GM18909 (cell line): ENCODE measurements around the gene TTC23L.

Source experiments
- ATAC-seq: cut with Tn5 transposase; IDR thresholded peaks from one replicate; pipeline ENCODE4 v1.9.1; 2021; ENCODE audit warnings: mild to moderate bottlenecking; ENCODE audit not compliant: unreplicated experiment, poor library complexity

Gene TTC23L

GRCh38 chr5:34866989-34867471 is 28.1 kb downstream of the TTC23L start:
- no peak for ATAC-seq

GRCh38 chr5:34867660-34868059 is 28.7 kb downstream of the TTC23L start:
- no peak for ATAC-seq

GRCh38 chr5:34868791-34869190 is 29.8 kb downstream of the TTC23L start:
- no peak for ATAC-seq

- ATAC-seq = no peak
These were observed 30.3 kb downstream of the TTC23L start for GRCh38 chr5:34869256-34869655.

DNA sequence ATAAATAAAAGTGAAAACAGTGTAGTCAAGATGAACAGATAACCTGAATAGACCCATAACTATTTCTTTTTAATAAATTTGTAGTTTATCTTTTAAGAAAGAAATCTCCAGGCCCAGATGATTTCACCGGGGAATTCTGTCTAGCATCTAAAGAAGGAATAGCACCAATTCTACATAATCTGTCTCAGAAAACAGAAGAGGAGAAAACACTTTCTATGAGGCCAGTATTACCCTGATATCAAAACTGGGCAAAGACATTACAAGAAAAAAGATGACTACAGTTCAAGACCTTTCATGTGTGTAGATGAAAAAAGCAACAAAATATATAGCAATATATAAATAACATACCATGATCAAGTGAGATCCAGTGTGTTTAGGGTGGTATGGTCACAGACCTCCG is 31.4 kb downstream of the TTC23L start:
- ATAC-seq = no peak

GRCh38 chr5:34876275-34876674 is 37.3 kb downstream of the TTC23L start:
- ATAC-seq = no peak

DNA sequence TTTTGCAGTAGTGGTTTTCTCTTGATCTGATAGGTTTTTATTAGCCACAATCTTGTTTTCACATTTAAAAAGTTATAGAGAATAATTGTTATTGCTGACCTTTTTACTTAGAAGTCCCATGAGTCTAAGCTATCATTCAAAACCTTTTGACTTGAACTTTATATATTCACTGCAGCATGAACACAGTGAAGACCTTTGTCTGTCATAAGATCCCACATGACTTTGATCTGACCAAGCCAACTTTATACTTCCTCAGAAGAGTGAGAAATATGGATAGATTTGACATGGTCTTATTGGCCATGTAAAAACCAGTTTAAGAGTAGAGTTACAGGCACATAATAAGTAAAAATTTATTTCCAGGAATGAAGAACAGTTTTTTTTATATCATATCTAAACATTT is 42.3 kb downstream of the TTC23L start:
- no peak for ATAC-seq

- ATAC-seq = no peak
These were observed 47.6 kb downstream of the TTC23L start for GRCh38 chr5:34886392-34887119.

- no peak for ATAC-seq
These were observed 50.4 kb downstream of the TTC23L start for GRCh38 chr5:34889394-34889793.

GRCh38 chr5:34891981-34892380 is 53.0 kb downstream of the TTC23L start:
- no peak for ATAC-seq

- ATAC-seq = no peak
These were observed 53.5 kb downstream of the TTC23L start for GRCh38 chr5:34892414-34892813.

GRCh38 chr5:34894716-34895115 is 55.8 kb downstream of the TTC23L start:
- ATAC-seq = no peak

DNA sequence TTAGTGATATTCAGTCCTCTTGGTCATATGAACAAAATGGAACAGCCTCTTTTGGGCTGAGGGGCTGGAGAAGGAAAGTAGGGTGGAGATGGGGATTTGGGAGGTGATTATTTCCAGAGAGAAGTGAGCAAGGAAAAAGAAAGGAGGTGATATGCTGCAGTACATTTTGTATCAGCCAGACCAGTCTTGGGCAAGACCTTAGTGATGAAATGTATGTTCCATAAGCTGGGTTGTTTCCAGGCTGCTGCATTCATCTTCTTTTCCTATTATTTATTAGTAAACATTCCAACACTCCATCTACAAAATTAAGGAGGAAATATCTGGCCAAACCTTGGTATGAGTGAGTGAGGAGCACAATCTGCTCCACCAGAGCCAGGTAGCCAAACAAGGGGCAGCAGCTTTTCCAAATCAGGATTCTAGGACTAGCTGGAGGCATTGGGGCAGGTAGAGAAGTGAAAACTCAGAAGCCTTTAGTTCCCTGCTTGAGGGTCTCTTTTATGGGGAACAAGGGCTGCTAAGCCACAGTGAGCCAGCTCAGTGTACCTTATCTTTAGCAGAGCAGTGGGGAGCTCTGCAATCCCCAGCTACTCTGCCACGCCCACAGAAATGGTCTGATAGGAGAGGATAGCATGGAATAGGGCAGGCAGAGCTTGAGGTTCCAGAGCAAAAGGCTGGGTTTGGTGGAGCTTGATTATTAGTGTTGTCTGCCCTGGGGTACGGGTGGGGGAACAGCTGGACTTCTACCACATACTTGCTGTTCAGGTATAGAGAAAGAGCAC is 56.9 kb downstream of the TTC23L start:
- ATAC-seq = no peak

GRCh38 chr5:34897646-34898045 is 58.7 kb downstream of the TTC23L start:
- ATAC-seq = no peak

DNA sequence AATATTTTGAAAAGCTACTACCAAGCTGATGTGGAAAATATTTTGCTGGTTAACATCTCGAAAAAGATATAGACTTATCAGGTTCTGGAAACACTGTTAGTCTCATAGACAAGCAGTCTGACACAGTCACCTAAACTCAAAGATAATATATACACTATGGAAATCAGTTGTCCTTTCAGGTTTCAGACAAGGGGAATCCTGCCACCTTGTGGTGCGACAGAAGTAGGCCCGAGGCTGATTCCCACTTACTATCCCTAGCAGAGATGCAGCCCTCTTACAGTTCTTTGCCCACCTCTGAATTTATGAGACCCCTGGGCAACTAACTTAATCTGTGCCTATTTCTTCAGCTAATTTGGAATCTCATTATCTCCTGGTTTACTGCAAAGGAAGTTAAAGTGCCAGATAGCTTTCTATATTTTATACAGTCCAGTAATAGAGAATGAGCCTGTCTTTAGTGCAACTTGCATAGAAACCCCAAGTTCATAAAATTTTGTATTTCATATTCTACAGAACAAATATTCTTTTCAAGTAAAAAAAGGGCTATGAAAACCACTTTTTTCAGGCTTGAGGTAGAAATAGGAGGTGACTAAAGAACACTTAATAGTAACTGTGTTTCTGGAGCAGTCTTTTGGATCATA is 59.4 kb downstream of the TTC23L start:
- peak; percentile 95 for ATAC-seq

DNA sequence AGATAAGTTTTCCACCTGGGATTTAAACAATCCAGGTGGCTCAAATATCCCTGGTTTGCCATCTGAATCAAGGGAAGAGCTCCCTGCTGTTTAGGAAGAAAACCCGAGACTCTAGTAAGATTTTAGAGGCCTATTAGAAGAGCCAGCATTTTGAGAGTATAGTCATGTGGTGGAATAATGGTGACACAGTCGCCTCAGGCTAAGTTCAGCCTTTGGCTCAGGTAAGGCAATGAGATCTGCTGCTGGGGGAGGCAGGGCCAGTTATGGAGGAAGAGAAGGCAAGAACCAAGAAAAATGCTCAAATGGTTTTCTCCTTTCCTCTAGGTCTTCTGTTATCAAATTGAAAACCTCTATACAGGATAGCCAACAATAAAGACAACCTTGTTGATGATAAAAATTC is 60.1 kb downstream of the TTC23L start:
- no peak for ATAC-seq

DNA sequence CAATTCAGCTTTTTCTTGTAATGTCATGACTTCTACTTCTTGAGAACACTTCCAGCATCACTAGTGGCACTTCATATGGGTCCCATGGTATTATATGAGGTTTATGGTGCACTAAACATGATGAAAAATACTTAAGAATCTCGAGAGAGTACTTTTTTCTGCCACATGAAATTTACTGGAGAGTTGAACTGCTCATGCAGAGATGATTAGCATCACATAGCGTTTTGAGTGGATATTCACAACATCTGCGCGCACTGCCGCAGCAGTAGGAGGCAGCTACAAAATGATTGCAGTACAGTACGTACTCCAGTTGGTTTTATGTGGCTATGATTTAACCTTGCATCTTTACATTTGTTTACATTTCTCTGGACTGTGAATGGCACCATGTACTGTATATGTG is 61.7 kb downstream of the TTC23L start:
- ATAC-seq = no peak

DNA sequence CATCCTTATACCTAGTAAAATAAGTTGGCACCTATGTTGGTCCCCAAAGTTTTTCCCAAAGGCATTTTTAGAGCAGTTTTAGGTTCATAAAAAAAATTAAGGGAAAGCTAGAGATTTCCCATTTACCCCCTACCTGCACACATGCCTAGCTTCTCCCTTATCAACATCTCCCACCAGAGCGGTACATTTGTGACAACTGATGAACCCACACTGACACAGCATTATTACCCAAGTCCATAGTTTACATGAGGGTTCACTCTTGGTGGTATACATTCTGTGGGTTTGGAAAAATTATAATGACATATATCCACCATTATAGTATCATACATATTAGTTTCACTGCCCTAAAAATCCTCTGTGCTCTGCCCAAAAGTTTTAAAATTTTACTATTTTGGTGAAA is 64.3 kb downstream of the TTC23L start:
- ATAC-seq = no peak

DNA sequence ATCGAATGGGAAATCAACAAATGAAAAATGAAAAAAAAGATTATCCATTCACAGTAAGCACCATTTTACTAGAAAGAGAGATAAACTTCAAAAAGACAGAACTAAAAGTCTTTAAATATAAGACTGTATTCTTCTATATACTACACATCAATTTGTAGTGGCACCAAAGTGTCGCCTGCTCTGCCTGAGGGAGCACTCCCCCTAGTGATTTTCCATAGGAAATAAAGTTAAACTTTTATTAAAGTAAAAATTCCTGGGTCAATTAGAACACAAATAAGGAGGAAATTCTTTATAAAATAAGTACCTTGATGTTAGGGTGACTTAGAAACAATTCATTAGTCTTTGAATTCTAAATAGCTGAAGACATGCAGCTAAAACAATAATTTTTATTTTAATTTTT is 66.6 kb downstream of the TTC23L start:
- ATAC-seq = no peak

GRCh38 chr5:34913072-34913471 is 74.1 kb downstream of the TTC23L start:
- no peak for ATAC-seq

- ATAC-seq = peak; percentile 27
These were observed 75.7 kb downstream of the TTC23L start for GRCh38 chr5:34914671-34915138.
